ENCODE data around the gene UBTD1.
A peak's percentile ranks its signal among the peaks of the same experiment; 100 is the strongest.

Gene UBTD1

DNA sequence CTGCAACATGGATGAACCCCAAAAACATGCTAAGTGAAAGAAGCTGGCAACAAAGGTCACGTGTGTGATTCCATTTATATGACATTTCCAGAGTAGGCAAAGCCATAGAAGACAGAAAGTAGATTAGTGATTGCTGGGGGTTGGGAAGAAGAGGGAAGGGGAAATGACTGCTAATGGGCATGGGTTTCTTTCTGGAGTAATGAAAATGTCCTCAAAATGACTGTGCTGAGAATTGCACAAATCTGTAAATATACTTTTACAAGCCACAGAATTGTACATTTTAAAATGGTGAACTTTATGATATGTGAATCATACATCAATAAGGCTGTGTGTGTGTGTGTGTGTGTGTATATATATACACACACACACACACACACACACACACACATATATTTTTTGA, 16.3 kb upstream of the UBTD1 start:
- DNase-seq (ENCODE audit: low spot score): no peak

DNA sequence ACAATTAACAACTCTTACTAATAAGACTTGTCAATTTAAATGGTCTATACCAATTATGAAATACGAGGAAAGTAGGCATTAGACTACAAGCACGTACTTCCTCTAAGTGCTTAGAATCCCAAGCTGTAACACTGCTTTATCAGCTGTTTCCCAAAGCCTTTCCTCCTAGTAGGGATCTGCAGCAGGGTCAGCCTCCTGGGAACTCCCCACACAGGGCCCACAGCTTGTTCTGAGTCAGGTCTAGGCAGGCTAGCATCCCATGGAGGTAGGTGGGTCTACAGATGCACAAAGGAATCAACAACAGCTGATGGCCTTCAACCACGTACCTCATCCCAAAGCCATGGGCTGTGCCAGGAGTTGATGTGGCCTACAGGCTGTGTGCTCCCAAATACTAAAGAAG, 15.2 kb upstream of the UBTD1 start:
- DNase-seq (ENCODE audit: low spot score): no peak

DNA sequence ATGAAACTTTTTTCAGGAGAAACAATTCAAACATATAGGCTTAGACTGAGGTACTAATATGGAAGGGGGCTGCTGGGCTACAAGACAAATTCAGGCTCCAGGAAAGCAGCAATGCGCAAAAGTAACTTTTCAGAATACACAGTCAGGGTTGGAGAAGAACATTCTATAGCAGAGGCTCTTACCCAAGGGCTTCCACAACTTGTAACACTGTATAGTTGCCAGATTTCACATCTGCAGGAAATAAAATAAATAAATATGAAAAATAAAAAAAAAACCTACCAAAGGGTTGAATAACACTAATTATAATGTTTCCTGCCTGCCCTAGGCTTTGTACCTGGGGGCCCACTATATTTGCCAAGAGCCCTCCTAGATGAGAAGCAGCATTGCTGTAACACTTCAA, 14.8 kb upstream of the UBTD1 start:
- DNase-seq (ENCODE audit: low spot score): no peak

DNA sequence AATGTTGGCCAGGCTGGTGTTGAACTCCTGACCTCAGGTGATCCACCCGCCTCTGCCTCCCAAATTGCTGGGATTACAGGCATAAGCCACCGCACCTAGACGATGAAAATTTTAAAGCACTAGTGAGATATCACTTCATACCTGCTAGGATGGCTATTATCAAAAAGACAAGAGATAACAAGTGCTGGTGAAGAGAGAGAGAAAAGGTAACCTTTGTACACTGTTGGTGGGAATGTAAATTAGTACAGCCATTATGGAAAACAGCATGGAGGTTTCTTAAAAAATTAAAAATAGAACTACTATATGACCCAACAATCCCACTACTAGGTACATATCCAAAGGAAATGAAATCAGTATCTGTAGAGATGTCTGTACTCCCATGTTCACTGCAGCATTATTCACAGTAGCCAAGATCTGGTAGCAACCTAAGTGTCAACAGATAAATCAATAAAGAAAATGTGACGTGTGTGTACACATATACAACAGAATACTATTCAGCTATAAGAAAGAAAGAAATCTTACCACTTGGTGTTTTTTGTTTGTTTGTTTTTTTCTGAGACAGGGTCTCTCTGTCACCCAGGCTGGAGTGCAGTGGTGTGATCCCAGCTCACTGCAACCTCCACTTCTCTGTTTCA, 13.0 kb upstream of the UBTD1 start:
- DNase-seq (ENCODE audit: low spot score): no peak

DNA sequence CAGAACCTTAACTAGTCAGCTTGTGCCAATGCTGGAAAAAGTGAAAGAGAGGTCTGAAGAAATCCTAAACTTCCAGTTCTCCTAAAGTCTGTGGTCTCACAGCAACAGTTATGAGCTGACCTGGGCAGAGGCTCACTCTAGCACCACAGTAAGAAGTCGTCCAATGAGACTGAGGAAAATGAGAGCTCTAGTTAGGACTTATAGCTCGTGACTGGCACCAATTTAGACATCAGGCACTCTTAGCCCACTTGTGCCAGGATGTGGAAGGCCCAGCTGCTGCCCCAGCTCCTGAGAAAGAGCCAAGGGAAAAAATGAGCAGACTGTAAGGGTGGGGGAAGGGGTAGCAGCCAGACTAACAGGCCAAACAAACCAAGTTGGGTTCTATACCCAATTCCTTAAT, 8.1 kb upstream of the UBTD1 start:
- no peak for DNase-seq (ENCODE audit: low spot score)

DNA sequence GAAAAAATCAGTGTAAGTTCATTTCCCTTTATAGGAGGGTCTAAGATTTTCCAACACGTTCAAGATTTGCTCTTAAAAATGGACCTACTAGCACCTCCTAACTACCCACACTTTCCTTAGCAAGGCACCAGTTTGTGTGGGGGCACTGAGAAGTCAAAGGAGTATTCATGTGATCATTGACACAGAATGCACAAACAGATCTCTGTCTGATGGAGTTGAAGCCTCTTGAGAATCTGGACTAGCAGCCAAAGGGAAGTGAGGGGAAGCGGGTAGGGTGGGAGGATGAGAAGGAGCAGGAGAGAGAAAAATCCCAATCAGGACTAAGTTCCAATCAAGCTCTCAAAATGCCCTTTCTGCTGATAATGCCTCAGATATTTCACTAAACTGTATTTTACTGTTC, 4.6 kb upstream of the UBTD1 start:
- DNase-seq (ENCODE audit: low spot score): no peak

DNA sequence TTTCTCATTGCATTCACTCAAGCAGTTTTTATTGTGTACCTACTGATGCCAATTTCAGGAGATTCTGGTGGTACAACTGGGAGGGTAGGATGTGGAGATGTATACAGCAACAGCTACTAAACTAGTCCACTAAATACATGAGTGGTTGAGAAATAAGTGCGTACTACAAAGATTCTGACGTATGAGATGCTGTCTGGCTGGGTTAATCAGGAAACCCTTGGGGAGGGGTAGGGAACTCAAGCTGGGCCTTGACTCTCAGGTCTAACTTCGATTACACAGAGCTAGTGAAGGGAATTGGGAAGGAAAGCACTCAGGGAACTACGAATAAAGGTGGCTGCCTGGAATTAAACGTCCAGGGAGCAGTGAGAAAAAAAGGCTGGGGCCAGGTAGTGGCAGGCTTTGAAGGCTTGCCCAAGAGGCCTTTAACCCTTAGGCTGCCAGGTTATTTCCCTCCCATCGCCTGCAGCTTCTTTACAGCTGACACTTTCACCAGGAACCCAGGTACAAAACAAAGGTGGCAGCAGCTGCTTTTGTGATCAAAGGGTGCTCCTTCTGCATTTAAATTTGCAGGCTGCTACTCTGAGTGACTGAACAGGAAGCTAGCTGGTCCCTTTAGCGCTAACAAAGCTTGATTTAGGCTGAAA, 3.7 kb upstream of the UBTD1 start:
- no peak for DNase-seq (ENCODE audit: low spot score)

DNA sequence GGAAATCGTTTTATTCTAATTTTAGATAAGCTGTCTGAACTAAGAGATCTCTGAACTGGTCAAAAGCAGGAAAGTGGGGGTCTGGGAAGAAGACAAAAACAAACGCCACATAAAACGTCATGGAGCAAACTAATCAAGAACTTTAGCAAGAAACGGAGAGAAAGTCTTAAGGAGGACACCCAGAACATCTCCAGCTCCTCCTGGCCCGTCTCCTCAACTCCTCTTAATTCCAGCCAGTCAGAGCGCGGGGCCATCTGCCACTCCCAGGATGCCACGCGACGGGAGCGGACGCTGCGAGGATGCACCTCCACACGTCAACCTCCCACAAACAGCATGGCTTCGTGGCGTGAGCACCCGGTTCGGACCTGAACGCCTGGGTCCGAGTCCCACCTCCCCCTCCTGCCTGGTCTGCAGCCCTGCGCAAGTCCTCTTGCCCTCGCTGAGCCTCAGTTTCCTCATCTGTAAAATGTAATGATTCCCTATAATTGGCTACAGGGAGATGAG, 1.1 kb upstream of the UBTD1 start:
- DNase-seq (ENCODE audit: low spot score): peak; percentile 83

DNA sequence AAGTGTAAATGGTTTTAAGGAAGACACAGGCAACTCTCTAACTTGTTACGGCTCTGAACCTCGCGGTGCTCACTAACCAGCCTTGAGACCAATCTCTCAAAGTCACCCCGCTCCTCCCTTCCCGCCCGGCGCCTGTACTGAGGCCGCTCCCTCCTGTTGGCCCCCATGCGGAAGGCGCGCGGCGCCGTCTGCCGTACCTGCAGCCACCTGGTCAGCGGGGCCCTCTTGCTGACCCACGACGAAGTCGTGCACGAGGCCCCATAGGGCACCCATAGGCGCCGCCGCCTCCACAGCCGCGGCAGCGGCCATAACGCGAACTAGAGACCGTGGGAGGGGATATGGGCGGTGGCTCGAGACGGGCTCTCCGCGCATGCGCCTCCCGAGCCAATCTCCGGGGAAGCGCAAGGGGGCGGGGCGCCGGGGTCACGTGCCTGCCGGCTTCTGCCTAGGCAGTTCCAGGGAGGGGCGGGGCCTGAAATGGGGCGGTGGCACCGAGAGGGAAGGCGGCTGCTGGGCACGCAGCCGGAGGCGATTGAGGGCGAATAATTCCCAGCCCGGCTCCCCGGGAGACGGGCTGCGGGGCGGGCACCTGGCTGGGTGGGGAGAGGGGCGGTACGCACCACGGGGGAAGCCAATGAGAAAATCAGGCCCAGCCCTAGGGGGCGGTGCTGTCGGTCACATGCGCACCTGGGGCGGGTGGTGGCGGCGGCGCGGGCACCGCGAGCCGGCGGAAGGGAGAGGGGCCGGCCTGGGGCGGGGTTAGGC, 466 bp upstream of the UBTD1 start, which contains the start of gene MMS19:
TSS of gene MMS19 (minus strand) at position 347 of the 765 bp plus-strand sequence. CDS start at position 309, 38 bp downstream.
- DNase-seq (ENCODE audit: low spot score): peak; percentile 98

DNA sequence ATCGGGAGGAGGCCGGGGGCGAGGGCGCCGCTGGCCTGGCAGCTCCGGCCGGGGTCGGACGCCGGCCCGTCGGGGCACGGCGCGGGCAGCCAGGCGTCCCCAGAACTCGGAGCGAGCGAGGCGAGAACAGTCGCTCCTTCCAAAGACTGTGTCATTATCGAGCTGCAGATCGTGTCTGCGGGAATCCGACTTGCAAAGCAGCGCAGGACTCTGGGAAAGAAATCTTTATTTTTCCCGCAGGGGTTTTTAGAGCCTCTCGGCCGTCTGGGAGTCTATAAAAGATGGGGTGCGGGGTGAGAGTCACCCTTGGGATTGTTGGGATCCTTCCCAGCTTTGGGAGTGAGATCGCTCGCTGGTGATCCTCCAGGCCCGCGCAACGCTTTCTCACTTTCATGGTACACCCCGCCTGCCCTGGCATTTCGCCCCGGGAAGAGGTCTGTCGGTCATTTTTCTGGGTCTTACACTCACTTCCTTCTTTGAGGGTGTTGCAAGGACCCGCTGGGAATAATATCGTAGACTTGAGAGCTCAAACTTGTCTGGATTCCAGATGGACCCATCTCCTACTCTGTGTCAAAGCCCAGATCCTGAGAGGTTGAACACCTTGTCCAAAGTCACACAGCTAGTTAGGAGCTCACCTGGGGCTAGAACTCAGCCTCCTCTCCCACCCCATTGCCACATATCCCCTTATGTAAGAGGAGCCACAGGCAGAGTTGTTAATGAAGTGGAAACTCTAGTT, 1.0 kb downstream of the UBTD1 start:
- no peak for DNase-seq (ENCODE audit: low spot score)

DNA sequence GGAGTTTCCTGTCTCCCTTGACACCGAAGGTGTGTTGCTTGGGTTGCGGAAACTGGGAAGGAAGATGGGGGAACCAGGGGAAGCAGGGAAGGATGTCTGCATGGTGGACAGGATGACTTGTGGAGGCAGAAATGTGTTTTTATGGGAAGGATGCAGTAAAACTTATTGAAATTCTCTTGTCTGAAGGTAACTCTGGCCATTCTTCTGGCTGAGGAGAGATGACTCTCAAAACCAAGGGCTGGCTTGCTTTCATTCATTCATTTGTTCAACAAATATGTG, 1.5 kb downstream of the UBTD1 start:
- no peak for DNase-seq (ENCODE audit: low spot score)

DNA sequence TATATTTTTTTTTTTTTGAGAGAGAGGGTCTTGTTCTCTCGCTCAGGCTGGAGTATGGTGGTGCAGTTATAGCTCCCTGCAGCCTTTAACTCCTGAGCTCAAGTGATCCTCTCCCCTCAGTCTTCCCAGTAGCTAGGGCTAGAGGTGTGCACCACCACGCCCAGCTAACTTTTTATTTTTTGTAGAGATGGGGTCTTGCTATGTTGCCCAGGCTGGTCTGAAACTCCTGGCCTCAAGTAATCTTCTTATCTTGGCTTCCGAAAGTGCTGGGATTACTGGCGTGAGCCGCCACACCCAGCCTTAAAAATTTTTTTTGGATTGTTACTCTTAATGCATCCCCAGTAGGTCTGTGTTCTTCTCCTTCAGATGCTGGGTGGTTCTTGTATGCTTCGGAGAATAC, 4.2 kb downstream of the UBTD1 start:
- no peak for DNase-seq (ENCODE audit: low spot score)

DNA sequence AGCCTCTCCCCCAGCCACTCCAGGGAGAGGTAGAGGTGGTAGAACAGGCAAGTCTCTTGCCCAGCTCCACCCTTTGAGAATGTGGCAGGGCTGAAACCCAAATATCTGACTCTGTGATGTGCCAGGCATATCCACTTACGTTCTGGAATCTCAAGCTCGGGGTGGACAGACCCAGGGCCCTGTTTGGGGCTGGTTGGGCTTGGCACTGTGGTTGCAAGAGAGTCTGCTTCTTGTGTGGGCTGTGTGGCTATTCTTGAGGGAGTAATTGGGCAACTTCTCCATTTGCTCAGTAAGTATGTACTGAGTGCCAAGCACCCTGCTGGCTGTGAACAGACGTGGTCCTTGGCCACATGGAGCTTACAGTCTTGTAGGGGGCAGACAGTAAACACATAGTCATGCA, 4.7 kb downstream of the UBTD1 start:
- no peak for DNase-seq (ENCODE audit: low spot score)

DNA sequence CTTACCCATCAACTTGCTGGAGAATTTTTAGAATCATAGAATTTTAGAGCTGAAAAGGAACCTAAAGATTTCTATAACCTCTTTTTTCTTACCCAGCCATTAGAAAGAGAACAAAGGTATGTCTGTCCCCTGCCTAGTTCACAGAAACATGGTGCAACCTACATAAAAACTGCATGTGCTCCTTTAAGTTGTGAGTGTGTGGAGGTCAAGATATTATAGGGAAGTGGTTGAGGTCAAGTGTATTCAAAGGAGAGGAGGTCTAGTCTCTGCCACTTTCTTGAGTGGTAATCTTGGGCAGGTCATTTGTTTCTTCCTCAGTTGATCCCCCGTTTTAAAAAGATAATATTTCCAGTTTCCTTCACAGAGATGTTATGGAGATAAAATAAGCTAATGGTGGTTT, 6.4 kb downstream of the UBTD1 start:
- no peak for DNase-seq (ENCODE audit: low spot score)

DNA sequence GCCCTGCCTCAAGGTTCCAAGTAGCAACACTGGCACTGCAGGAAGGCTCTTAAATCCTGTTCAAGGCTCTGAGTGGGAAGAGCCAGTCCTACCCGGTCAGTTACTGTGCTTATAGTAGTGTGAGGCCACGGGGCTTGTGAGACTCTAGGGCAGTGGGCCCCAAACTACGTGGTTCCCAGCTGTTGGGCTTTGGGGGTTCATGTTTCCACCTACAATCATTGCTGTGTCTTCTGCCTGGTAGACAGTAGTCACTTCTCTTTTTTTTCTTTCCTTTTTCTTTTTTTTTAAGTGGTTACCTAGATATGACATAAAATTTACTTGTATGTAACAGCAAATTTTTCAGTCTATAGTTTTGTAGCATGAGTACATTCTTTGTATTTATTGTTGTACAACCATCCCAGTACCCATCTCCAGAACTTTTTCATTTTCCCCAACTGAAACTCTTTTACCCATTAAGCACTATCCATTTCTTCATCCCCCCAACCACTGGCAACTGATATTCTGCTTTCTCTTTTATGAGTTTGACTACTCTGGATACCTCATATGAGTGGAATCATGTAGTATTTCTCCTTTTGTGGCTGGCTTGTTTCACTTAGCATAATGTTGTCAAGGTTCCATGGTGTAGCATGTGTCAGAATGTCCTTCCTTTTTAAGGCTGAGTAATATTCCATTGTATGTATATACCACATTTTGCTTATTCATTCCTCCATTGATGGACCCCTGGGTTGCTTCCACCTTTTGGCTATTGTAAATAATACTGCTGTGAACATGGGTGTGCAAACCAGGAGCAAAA, 7.7 kb downstream of the UBTD1 start:
- DNase-seq (ENCODE audit: low spot score): no peak

DNA sequence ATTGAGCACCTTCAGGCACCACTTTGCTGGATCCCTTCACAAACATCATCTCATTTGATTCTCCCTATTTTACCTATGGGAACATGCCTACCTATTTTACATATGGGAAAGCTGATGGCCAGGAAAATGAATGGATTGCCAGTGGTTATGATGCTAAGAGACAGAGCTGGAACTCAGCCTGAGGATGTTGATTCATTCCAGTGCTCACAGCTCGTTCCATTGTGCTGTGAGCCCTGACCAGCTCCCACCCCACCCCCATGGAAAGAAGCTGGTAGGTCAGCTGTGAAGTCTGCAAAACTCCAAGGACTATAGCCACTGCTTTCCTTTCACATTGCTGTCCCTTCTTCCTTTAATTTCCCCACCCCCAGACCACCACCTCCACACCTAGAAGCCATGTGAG, 9.6 kb downstream of the UBTD1 start:
- DNase-seq (ENCODE audit: low spot score): no peak

DNA sequence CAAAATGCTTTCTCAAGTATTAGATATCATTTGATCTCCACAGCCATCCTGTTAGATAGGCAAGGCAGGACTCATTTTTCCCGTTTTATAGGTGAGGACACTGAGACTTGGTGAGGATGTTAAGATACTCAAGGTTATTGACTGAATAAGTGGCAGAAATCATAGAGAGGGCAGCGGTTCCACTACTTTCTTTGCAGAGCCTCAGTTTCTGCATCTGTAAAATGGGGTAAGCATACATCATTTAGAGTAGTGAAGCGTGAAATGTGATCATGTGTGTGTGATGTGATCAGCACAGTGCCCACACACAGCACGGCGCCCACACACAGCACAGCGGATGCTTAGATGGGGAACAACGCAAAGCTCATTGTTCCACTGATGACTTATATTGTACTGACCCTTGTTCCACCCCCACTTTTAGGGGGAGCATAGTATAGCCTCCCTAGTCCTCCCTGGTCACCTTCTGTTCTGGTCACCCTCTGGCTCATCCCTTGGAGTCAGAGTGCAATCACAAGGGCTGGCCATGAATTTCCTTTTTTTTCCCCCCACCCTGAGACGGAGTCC, 10.5 kb downstream of the UBTD1 start:
- DNase-seq (ENCODE audit: low spot score): no peak

DNA sequence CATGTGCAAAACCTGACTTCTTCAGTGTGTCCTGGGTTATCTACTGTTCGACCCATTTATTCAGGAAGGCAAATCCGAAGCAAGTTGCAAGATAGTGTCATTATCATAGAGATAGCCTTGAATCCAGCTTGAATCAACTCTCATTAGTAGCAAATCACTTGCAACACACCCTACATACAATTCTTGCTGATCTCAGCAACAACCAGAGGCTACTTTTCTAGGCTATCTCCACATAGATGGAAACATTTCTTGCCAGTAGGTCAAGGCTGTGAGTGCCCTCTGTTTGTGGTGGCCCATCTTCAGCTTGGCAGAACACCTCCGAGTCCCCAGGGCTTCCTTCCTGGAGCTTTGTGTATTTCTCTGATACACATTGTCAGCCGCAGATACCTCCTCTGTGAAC, 12.0 kb downstream of the UBTD1 start:
- DNase-seq (ENCODE audit: low spot score): no peak

DNA sequence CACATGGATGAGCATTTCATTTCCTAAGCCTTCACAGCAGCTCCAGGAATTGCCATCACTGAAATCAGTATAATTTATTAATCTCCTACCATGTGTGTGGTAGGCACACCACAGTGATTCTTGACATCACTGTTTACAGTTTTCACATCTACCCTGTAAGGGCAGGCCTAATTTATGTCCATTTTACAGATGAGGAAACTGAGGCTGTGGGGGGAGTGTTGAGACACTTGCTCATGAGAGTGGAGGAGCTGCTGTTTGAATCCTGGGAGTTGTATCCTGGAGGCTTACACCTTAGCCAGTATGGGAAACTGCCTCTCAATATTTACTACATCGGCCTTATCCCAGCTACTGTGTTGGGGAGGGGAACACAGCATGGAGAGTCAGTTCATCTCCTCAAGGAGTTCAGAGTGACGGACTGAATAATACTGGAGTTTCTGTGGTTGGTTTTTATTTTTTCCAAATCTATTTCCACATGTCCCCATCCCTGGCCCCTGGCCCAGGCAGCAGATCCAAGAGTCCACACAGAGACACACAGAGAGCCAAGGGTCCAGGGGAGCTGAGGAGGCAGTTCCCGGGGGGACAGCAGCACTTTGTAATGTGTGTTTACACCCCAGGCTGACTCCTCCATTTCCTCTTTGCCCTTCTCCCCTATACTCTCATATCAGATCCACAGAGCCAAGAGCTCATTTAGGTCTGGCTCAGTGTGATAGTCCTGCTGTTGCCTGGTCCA, 13.2 kb downstream of the UBTD1 start:
- no peak for DNase-seq (ENCODE audit: low spot score)

DNA sequence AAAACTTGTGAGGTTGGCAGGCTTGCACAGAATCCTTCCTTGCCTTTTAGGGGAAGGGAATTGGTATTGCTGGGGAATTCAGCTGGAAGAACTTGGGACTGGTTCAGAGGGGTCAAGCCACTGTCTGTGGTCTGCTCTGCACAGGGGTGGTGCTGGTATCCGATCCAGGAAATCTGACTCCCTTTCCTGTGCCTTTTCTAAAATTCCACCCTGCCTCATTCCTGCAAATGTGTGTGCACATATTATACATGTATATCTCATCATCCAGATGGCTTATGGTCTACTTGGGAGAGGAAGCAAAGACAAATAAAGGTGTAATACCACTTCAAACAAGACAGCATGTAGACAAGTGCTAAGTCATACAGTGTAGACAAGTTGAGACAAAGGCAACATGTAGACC, 14.3 kb downstream of the UBTD1 start:
- DNase-seq (ENCODE audit: low spot score): no peak

DNA sequence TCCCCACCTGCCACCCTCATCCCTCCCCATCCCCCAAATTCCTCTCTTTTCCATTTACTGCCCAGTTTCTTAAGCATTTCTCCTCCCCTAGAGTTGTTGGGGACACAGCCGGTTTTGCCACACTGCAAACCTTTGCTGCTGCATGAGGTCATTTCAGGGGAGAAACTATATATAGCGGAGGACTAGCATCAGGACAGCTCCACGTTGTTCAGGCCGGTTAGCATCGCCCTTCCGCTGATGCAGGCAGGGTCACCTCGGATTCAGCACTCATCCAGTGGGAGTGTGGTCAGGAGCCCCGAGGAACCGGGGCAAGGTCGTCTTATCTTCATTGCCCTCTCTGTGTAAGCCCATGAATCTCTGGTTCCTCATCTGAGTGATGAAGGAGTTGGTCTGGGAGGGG, 15.6 kb downstream of the UBTD1 start:
- DNase-seq (ENCODE audit: low spot score): no peak

All from HuH-7.5 (cell line).